ENCODE results near the gene ACTA1. TPM values are rescaled to one million over a fixed set of nuclear protein-coding genes. Genes with fewer than 3 reads are reported as not detected.
"Not testable (repeated sequence)": the region's sequence is repeated elsewhere in the genome, so short reads cannot be mapped to it uniquely, and the experiment has no call there.

ACTA1 gene
- 1 to 10 TPM in 1 of 2 donors, not detected in 1; 2.4 TPM for total RNA-seq

DNA sequence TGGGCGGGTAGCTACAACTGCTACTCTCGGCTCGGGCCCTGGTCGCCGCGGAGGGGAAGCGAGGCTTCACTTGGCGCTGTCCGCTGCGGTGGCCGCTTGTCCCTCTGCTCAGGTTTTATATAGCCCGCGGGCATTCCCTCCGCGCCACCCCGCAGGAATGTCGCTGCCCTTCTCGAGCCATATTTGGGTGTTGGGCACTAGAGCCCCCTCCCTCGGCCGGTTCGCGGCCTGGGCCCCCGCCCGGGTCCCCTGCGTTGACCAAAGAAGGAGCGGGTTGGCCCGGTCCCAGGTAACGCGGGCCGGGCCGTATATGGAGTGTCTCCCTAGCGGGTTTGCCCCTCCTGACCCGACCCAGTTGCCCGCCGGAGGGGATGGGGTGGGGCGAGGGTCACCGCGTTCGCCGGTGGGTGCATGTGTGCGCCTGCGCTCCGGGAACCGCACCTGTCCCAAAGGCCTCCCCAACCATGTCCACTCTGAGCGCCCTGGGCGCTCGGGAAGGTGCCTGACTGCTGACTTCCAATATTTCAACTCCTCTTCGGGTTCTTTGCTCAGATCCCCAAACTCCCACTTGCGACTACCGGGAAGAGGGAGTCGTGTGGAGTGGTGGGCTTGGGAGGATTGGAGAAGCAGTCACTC is at the start of gene ACTA1:
Gene ACTA1 (minus strand): TSS at position 90 of the 636 bp plus-strand sequence. CDS start 979 bp downstream, outside the sequence.
- DNase-seq: no peak
- H3K27ac ChIP-seq: no peak within 1 kb of the TSS
- intact Hi-C loops (cut with DNase I): no loop called here
- H3K4me3 ChIP-seq: no peak within 1 kb of the TSS
- TF ChIP-seq, protein P1, sequence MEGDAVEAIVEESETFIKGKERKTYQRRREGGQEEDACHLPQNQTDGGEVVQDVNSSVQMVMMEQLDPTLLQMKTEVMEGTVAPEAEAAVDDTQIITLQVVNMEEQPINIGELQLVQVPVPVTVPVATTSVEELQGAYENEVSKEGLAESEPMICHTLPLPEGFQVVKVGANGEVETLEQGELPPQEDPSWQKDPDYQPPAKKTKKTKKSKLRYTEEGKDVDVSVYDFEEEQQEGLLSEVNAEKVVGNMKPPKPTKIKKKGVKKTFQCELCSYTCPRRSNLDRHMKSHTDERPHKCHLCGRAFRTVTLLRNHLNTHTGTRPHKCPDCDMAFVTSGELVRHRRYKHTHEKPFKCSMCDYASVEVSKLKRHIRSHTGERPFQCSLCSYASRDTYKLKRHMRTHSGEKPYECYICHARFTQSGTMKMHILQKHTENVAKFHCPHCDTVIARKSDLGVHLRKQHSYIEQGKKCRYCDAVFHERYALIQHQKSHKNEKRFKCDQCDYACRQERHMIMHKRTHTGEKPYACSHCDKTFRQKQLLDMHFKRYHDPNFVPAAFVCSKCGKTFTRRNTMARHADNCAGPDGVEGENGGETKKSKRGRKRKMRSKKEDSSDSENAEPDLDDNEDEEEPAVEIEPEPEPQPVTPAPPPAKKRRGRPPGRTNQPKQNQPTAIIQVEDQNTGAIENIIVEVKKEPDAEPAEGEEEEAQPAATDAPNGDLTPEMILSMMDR (IDR thresholded peaks at IDR 0.05): no peak
- H3K27me3 ChIP-seq: peaks cover 58% of the 10 kb centered on the region
- H3K4me1 ChIP-seq: peaks cover 7% of the 10 kb centered on the region
- no peaks in the 10 kb centered on the region for H3K36me3 ChIP-seq
- H3K9me3 ChIP-seq: no peaks in the 10 kb centered on the region
- H3K9ac ChIP-seq (ENCODE audit: low read depth in 2 of 2, low read length in 2 of 2): no peak within 1 kb of the TSS

DNA sequence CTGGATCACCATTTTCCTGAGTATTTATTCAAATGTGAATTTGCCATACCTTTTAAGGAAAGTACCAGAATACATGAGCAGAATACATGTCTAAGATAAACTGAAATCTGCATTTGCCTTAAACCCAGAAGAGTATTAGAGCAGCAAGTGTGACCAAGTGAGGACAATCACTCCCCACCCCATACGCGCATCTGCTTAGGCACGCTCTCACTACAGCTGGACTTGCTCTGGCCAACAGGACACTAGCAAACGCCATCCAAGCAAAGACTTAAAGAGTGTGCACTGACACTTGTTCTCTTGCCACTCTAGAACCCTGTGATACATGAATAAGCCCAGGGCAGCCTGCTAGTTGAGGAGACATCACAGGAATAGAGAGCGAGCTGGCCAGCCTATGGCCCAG is 48.6 kb upstream of the ACTA1 start:
- no peak overlapping the region for H3K27ac ChIP-seq

DNA sequence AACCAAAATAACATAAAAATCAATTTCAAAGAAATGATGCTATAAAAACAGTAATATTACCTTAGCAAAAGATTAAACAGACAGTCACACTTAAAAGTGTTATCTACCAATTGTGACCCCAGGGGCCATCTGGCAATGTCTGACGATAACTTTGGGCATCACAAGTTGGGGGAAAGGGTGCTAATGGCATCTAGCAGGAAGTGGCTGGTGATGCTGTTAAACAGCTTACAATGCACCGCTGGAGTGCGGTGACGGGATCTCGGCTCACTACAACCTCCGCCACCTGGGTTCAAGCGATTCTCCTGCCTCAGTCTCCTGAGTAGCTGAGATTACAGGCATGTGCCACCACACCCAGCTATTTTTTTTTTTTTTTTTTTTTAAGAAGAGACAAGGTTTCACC is 46.6 kb upstream of the ACTA1 start:
- H3K27me3 ChIP-seq: no peaks in the 10 kb centered on the region
- intact Hi-C loops (cut with DNase I): loop anchor here (5.0 kb wide), 1 partner anchor 223 kb away; no protein-coding TSS in a partner anchor
- no peak overlapping the region for H3K4me3 ChIP-seq
- H3K4me1 ChIP-seq: no peaks in the 10 kb centered on the region
- H3K9me3 ChIP-seq: no peaks in the 10 kb centered on the region
- H3K27ac ChIP-seq: no peak overlapping the region
- no peaks in the 10 kb centered on the region for H3K36me3 ChIP-seq
- H3K9ac ChIP-seq (ENCODE audit: low read depth in 2 of 2, low read length in 2 of 2): no peak overlapping the region
- DNase-seq: no peak
- TF ChIP-seq, protein P1 (IDR thresholded peaks at IDR 0.05): no peak

More for the DNA sequence above, 48.6 kb upstream of the ACTA1 start:
- no peaks in the 10 kb centered on the region for H3K27me3 ChIP-seq
- H3K9ac ChIP-seq (ENCODE audit: low read depth in 2 of 2, low read length in 2 of 2): no peak overlapping the region
- no peak for DNase-seq
- no peak overlapping the region for H3K4me3 ChIP-seq
- TF ChIP-seq, protein P1 (IDR thresholded peaks at IDR 0.05): no peak
- H3K36me3 ChIP-seq: no peaks in the 10 kb centered on the region
- intact Hi-C loops (cut with DNase I): loop anchor here (5.0 kb wide), 1 partner anchor 225 kb away; no protein-coding TSS in a partner anchor
- no peaks in the 10 kb centered on the region for H3K9me3 ChIP-seq
- no peaks in the 10 kb centered on the region for H3K4me1 ChIP-seq

DNA sequence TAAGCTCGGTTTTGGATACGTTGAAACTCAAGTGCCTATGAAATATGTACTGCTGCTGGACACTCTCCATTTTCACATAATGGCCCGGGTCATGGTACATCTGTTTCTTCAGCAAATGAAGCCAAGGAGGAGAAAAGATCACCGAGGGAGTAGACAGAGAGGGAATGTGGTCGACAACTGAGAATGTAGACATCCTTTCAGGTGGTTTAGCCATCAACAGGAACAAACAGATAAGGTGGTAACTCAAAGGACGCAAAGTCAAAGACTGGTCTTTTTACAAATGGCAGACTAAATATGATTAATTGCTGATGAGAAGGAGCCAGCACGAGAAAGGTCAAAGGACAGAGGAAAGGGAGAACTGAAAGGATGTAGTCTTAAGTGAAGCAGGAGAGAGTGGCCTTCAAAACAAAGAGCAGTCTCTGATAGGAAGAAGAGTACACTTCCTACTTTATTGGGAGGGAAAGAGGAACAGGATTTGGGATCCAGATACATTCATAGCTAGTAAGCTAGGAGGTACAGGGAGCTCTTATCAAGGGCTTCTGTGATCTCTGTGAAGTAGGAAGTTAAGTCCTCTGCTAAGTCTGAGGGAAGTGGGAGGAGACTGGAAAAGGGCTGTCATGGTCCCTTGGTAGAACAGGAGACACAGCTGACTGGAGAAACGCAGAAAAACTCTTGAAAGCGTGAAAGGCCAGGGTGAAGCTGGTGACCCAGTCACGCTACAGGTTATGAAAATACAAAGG is 45.9 kb upstream of the ACTA1 start:
- Histone ChIP-seq H3K27me3 (no peaks in the 10 kb centered on the region), H3K4me1 (no peaks in the 10 kb centered on the region), H3K9ac (ENCODE audit: low read depth in 2 of 2, low read length in 2 of 2) (no peak overlapping the region), H3K36me3 (no peaks in the 10 kb centered on the region), H3K9me3 (no peaks in the 10 kb centered on the region), H3K4me3 (no peak overlapping the region), H3K27ac (no peak overlapping the region)
- intact Hi-C loops (cut with DNase I): loop anchor here (5.0 kb wide), 1 partner anchor 223 kb away; no protein-coding TSS in a partner anchor
- TF ChIP-seq, protein P1 (IDR thresholded peaks at IDR 0.05): no peak
- no peak for DNase-seq

DNA sequence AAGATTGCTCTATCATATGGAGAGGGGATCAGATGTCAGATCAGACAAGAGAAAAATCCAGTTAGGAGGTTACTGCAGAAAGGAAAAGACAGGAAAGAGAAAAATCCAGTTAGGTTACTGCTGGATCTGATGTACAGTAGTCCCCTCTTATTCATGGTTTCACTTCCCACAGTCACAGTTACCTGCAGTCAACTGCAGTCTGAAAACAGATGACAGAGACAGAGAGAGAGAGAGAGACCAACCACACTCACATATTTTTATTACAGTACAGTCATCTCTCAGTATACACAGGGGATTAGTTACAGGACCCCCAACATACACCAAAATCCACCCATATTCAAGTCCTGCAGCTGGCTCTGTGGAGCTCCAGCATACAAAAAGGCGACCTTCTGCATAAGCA is 45.0 kb upstream of the ACTA1 start:
- Histone ChIP-seq H3K9ac (ENCODE audit: low read depth in 2 of 2, low read length in 2 of 2) (no peak overlapping the region), H3K4me1 (no peaks in the 10 kb centered on the region), H3K4me3 (no peak overlapping the region), H3K36me3 (no peaks in the 10 kb centered on the region), H3K27ac (no peak overlapping the region), H3K27me3 (no peaks in the 10 kb centered on the region), H3K9me3 (no peaks in the 10 kb centered on the region)
- TF ChIP-seq, protein P1 (IDR thresholded peaks at IDR 0.05): no peak
- no peak for DNase-seq
- intact Hi-C loops (cut with DNase I): no loop called here

DNA sequence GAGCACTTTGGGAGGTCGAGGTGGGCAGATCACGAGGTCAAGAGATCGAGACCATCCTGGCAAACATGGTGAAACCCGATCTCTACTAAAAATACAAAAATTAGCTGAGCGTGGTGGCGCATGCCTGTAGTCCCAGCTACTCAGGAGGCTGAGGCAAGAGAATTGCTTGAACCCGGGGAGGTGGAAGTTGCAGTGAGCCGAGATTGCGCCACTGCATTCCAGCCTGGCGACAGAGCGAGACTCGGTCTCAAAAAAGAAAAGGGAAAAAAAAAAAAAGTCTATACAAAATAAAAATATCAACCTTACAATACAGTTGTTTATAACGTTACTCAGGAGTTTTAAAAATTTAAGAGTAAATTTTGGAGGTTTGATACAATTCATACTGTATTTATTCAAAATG is 42.0 kb upstream of the ACTA1 start:
- intact Hi-C loops (cut with DNase I); H3K36me3 ChIP-seq: not testable (repeated sequence)

More for the DNA sequence above, 42.0 kb upstream of the ACTA1 start:
- H3K9me3 ChIP-seq; H3K27ac ChIP-seq; DNase-seq; H3K4me3 ChIP-seq; H3K9ac ChIP-seq (ENCODE audit: low read depth in 2 of 2, low read length in 2 of 2); H3K4me1 ChIP-seq; H3K27me3 ChIP-seq: not testable (repeated sequence)

All from colonic mucosa (tissue), 4 donors.